Epithelial cell of proximal tubule (primary cell): Measurements from ENCODE around the gene CCR5AS.
"Not testable (repeated sequence)": the region's sequence is repeated elsewhere in the genome, so short reads cannot be mapped to it uniquely, and the experiment has no call there.

Experiments
- DNase-seq: peaks from one replicate; pipeline ENCODE4 v3.0.0-alpha.2; 2011; ENCODE audit warnings: low read depth
- H3K4me3 ChIP-seq: 2 replicates; pipeline ENCODE4 v1.5.1; 2011; ENCODE audit warnings: low read depth, mild to moderate bottlenecking, low read length
- TF ChIP-seq, protein P1 (sequence below): conservative IDR thresholded peaks from 2 replicates; pipeline ENCODE4 v1.5.1; 2012; ENCODE audit warnings: low read depth, mild to moderate bottlenecking, low read length

CCR5AS gene

DNA sequence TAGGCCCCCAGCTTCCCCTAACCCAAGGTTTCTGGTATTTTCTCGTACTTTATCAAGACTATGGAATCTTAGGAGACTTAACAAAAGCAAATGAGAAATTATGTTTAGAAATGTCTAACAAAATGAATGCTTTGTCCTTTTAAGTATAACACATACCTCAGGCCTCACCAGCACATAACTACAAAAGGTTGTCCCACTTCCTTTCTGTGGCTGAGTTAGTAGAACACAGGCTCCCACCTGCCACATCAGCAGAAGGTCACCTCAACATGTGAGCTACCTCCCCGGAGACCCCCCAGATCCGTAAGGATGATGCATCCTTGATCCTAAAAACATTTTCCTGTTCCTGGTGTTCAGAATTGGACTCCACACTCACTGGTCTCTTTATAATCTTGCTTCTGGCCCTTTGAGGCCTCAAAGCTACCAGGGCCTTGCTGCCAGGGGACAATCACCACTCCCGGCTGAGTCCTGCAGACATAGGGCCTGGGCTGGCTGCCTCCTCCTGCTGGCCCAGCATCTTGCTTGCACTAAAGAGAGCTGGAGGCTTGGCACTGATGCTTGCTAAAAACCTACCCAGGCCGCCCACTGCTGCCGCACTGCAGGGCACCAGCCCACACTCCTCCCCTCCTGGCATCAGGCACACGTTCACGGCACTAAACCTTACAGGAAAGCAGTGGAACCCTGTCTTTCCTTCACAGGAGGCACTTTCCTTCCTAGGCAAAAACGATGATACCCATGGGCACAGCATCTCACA, 3.0 kb upstream of the CCR5AS start:
- no peak overlapping the region for H3K4me3 ChIP-seq
- no peak for DNase-seq
- TF ChIP-seq, protein P1, sequence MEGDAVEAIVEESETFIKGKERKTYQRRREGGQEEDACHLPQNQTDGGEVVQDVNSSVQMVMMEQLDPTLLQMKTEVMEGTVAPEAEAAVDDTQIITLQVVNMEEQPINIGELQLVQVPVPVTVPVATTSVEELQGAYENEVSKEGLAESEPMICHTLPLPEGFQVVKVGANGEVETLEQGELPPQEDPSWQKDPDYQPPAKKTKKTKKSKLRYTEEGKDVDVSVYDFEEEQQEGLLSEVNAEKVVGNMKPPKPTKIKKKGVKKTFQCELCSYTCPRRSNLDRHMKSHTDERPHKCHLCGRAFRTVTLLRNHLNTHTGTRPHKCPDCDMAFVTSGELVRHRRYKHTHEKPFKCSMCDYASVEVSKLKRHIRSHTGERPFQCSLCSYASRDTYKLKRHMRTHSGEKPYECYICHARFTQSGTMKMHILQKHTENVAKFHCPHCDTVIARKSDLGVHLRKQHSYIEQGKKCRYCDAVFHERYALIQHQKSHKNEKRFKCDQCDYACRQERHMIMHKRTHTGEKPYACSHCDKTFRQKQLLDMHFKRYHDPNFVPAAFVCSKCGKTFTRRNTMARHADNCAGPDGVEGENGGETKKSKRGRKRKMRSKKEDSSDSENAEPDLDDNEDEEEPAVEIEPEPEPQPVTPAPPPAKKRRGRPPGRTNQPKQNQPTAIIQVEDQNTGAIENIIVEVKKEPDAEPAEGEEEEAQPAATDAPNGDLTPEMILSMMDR: no peak

GRCh38 chr3:46408853-46409252, 2.0 kb upstream of the CCR5AS start:
- TF ChIP-seq, protein P1: no peak
- DNase-seq: no peak

DNA sequence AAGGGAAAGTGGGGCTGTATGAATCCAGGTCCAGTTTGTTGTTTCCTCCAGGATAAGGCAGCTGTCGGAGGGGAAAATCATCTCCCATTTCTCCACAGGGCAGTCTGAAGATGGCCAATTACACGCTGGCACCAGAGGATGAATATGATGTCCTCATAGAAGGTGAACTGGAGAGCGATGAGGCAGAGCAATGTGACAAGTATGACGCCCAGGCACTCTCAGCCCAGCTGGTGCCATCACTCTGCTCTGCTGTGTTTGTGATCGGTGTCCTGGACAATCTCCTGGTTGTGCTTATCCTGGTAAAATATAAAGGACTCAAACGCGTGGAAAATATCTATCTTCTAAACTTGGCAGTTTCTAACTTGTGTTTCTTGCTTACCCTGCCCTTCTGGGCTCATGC, 1.1 kb upstream of the CCR5AS start:
- TF ChIP-seq, protein P1: no peak
- H3K4me3 ChIP-seq: no peak overlapping the region

More at GRCh38 chr3:46408853-46409252, 2.0 kb upstream of the CCR5AS start:
- no peak overlapping the region for H3K4me3 ChIP-seq

GRCh38 chr3:46406443-46406787, 451 bp downstream of the CCR5AS start:
- TF ChIP-seq, protein P1: no peak
- H3K4me3 ChIP-seq: no peak overlapping the region
- DNase-seq: no peak

More for the DNA sequence above, 1.1 kb upstream of the CCR5AS start:
- DNase-seq: no peak

DNA sequence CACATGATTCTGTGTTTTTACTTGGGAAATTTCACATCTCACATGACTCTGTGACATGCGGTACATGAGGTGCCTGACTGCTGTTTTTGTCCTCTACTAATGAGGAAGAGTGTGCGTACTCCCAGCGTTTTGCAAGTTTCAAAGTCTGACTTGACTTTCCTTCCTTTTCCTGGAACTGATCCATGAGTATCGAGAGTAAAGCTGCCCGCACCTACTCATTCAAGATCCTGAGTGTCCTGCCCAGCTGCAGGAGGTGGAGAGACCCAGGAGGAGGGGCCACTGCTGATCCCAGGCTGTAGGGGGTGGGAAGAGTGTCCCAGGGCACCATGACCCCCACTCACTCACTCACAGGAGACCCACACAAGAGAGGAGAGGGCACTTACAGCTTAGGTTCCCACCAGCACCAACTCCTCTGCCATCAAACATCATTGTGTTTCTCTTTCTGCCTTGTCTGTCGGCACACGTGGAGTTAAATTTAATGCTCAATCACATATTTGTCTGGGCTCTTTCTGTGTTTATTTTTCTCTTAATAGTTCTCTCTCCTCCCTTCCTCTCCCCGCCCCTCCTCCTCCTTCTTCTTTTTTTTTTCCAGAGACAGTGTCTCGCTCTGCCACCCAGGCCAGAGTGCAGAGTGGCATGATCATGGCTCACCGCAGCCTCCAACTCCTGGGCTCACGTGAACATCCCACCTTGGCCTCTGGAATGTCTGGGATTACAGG, 1.4 kb downstream of the CCR5AS start:
- H3K4me3 ChIP-seq: peak overlapping the region; percentile 13
- TF ChIP-seq, protein P1: no peak
- no peak for DNase-seq

DNA sequence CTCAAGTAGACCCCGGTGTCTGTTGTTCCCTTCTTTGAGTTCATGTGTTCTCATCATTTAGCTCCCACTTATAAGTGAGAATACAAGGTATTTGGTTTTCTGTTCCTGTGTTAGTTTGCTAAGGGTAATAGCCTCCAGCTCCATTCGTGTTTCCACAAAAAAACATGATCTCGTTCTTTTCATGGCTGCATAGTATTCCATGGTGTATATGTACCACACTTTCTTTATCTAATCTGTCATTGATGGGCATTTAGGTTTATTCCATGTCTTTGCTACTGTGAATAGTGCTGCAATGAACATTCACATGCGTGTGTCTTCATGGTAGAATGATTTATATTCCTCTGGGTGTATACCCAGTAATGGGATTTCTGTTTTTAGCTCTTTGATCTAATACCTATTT, 4.0 kb downstream of the CCR5AS start:
- DNase-seq, H3K4me3 ChIP-seq: not testable (repeated sequence)

DNA sequence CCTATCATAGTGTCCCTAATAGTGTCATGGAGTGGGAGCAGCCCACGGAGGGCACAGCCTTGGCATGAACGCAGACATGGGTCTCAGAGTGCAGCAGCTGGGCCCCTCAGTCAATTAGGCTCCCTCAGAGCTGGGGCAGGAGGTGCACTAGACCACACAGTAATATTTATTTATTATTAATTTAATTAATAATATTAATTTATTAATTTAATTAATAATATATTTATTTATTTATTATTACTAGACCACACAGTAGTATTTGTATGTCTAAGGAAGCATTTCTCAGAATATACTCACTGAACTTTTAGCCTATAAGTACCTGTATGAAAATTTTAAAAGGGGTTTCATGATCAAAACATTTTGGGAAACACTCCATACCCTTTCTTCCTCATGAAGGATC, 5.3 kb downstream of the CCR5AS start:
- TF ChIP-seq, protein P1: no peak
- no peak overlapping the region for H3K4me3 ChIP-seq
- DNase-seq: no peak
